HepG2 (cell line): Measurements from ENCODE around the gene IKZF5. TPM values are rescaled to one million over a fixed set of nuclear protein-coding genes. Genes with fewer than 3 reads are reported as not detected.

Source experiments
- AKNA ChIP-seq: sonication (generic); formaldehyde crosslinking; IDR thresholded peaks from 2 replicates; pipeline ENCODE4 v1.4.0; 2020; ENCODE audit warnings: missing genetic modification reagents, borderline replicate concordance
- FOXK1 ChIP-seq: sonication (generic); formaldehyde crosslinking; IDR thresholded peaks from 2 replicates; pipeline ENCODE4 v1.4.0; 2020; ENCODE audit warnings: low read depth, missing genetic modification reagents, borderline replicate concordance
- GPN1 ChIP-seq: sonication (generic); formaldehyde crosslinking; IDR thresholded peaks from 2 replicates; pipeline ENCODE4 v1.5.1; 2020; ENCODE audit warnings: missing genetic modification reagents, borderline replicate concordance
- HMG20A ChIP-seq: IDR thresholded peaks from 2 replicates; pipeline ENCODE4 v1.6.1; 2016; ENCODE audit warnings: borderline replicate concordance
- IRF1 ChIP-seq: sonication (generic); formaldehyde crosslinking; IDR thresholded peaks from 2 replicates; pipeline ENCODE4 v1.4.0; 2020; ENCODE audit warnings: low read depth, mild to moderate bottlenecking, missing genetic modification reagents
- MIXL1 ChIP-seq: IDR thresholded peaks from 2 replicates; pipeline ENCODE4 v1.6.1; 2016
- MXI1 ChIP-seq: IDR thresholded peaks from 3 replicates; pipeline ENCODE4 v1.6.1; 2012; ENCODE audit warnings: low read depth, low read length, inconsistent platforms, borderline replicate concordance
- NR2F6 ChIP-seq, 2 experiments: IDR thresholded peaks; 2 replicates each; pipeline ENCODE4 v1.6.1; 2016; ENCODE audit warnings: antibody characterized with exemption in 1 of 2, mild to moderate bottlenecking in 1 of 2
- POGK ChIP-seq: sonication (generic); formaldehyde crosslinking; conservative IDR thresholded peaks from 2 replicates; pipeline ENCODE4 v1.8.0; 2022; ENCODE audit warnings: mild to moderate bottlenecking, moderate library complexity, missing genetic modification reagents
- ZNF296 ChIP-seq: sonication (generic); formaldehyde crosslinking; conservative IDR thresholded peaks from 2 replicates; pipeline ENCODE4 v1.5.0; 2020; ENCODE audit warnings: mild to moderate bottlenecking, missing genetic modification reagents
- ZNF318 ChIP-seq: sonication (generic); formaldehyde crosslinking; IDR thresholded peaks from 2 replicates; pipeline ENCODE4 v1.4.0; 2020; ENCODE audit warnings: mild to moderate bottlenecking, missing genetic modification reagents
- ZNF460 ChIP-seq: sonication (generic); formaldehyde crosslinking; IDR thresholded peaks from 2 replicates; pipeline ENCODE4 v1.5.1; 2020; ENCODE audit warnings: missing genetic modification reagents, mild to moderate bottlenecking, borderline replicate concordance
- polyA plus RNA-seq, 8 experiments: library from polyadenylated mRNA; depleted of rRNA in 3 of 8; stranded (reverse) in 7 of 8; unstranded in 1 of 8; fragments of >200 nt; fragmentation: Illumina TruSeq in 4 of 8; extraction: Trizol in 4 of 8; gene quantifications; 2 replicates each; pipeline versions ENCODE4 v1.2.1 to v1.2.3, GENCODE V29; 2011 to 2016; ENCODE audit warnings: low read depth in 4 of 8, missing spikeins in 1 of 8, mixed read lengths in 1 of 8; ENCODE audit not compliant: insufficient read depth in 1 of 8
- total RNA-seq, 5 experiments: library from RNA; depleted of rRNA; stranded (reverse); fragments of >200 nt; fragmentation: Illumina TruSeq; extraction: Trizol; gene quantifications; 2 replicates each; pipeline ENCODE4 v1.2.3, GENCODE V29; 2016; ENCODE audit warnings: low read depth in 1 of 5

IKZF5 gene
- total and polyA plus RNA-seq, 2 of the 13 experiments (the other 11 are each of a cell fraction or from before 2014, with no cell fraction given): 3.7 to 12.0 TPM

GRCh38 chr10:123007558-123008354 is 839 bp downstream of the IKZF5 start (continued):
- TF ChIP-seq GPN1 (CRISPR knock-in tag) (no peak), AKNA (CRISPR knock-in tag) (no peak), MXI1 (peak; percentile 96; the same call in 2 of the 3 replicates), ZNF460 (CRISPR knock-in tag) (no peak), IRF1 (CRISPR knock-in tag) (no peak), FOXK1 (CRISPR knock-in tag) (0 out of 2 replicates have a peak, but pooled peaks have one; percentile 23), ZNF296 (CRISPR knock-in tag) (no peak), NR2F6 (IDR thresholded peaks at IDR 0.05) (no peak), NR2F6 (CRISPR knock-in tag; IDR thresholded peaks at IDR 0.05) (no peak), MIXL1 (CRISPR knock-in tag) (no peak), POGK (CRISPR knock-in tag) (0 out of 2 replicates have a peak, but pooled peaks have one; percentile 11), ZNF318 (CRISPR knock-in tag) (no peak), HMG20A (no peak)
